H9 (cell line): ENCODE results near the gene XRCC6. TPM values are rescaled to one million over a fixed set of nuclear protein-coding genes. Genes with fewer than 3 reads are reported as not detected.

Source experiments
- DNase-seq: peaks from one replicate; pipeline ENCODE4 v3.0.0-alpha.2; 2017
- H2AFZ ChIP-seq: one replicate; pipeline ENCODE4 v1.6.1; 2013; ENCODE audit warnings: mild to moderate bottlenecking, low read length, control low read depth, moderate library complexity
- H2AK5ac ChIP-seq: 2 replicates; pipeline ENCODE4 v1.6.1; 2013; ENCODE audit warnings: low read length, control low read depth, mixed read lengths; ENCODE audit not compliant: insufficient read length
- H2BK120ac ChIP-seq: one replicate; pipeline ENCODE4 v1.6.1; 2013; ENCODE audit warnings: low read depth, mild to moderate bottlenecking, low read length, control low read depth, inconsistent platforms; ENCODE audit not compliant: poor library complexity, severe bottlenecking
- H2BK12ac ChIP-seq: 2 replicates; pipeline ENCODE4 v1.6.1; 2013; ENCODE audit warnings: low read length, control low read depth, mixed read lengths, low read depth; ENCODE audit not compliant: insufficient read length
- H2BK15ac ChIP-seq: 2 replicates; pipeline ENCODE4 v1.6.1; 2013; ENCODE audit warnings: low read depth, low read length, control low read depth
- H2BK20ac ChIP-seq: one replicate; pipeline ENCODE4 v1.6.1; 2013; ENCODE audit warnings: low read depth, mild to moderate bottlenecking, low read length, control low read depth, inconsistent platforms; ENCODE audit not compliant: poor library complexity, severe bottlenecking
- H2BK5ac ChIP-seq: 2 replicates; pipeline ENCODE4 v1.6.1; 2013; ENCODE audit warnings: low read length, control low read depth, mixed read lengths; ENCODE audit not compliant: insufficient read length
- H3K14ac ChIP-seq: 2 replicates; pipeline ENCODE4 v1.6.1; 2013; ENCODE audit warnings: low read length, control low read depth; ENCODE audit not compliant: insufficient read depth
- H3K18ac ChIP-seq: 2 replicates; pipeline ENCODE4 v1.6.1; 2013; ENCODE audit warnings: low read depth, mild to moderate bottlenecking, mixed read lengths, low read length, control low read depth; ENCODE audit not compliant: insufficient read length
- H3K23ac ChIP-seq: 2 replicates; pipeline ENCODE4 v1.6.1; 2013; ENCODE audit warnings: low read length, control low read depth, mixed read lengths, low read depth; ENCODE audit not compliant: insufficient read length
- H3K23me2 ChIP-seq: 2 replicates; pipeline ENCODE4 v1.6.1; 2013; ENCODE audit warnings: low read depth, mild to moderate bottlenecking, mixed read lengths, low read length, control low read depth; ENCODE audit not compliant: insufficient read length, poor library complexity, severe bottlenecking
- H3K27ac ChIP-seq: 2 replicates; pipeline ENCODE4 v1.5.1; 2013; ENCODE audit warnings: low read length, control low read depth, mixed read lengths, low read depth; ENCODE audit not compliant: insufficient read length
- H3K27me3 ChIP-seq: 2 replicates; pipeline ENCODE4 v1.6.1; 2013; ENCODE audit warnings: low read length, control low read depth, inconsistent platforms; ENCODE audit not compliant: insufficient read depth
- H3K4ac ChIP-seq: 2 replicates; pipeline ENCODE4 v1.6.1; 2013; ENCODE audit warnings: low read depth, mild to moderate bottlenecking, control low read depth, inconsistent platforms, low read length, moderate library complexity
- H3K4me1 ChIP-seq: 2 replicates; pipeline ENCODE4 v1.6.1; 2013; ENCODE audit warnings: low read length, control low read depth, inconsistent platforms; ENCODE audit not compliant: insufficient read depth
- H3K4me2 ChIP-seq: 2 replicates; pipeline ENCODE4 v1.6.1; 2013; ENCODE audit warnings: low read length, control low read depth, mixed read lengths; ENCODE audit not compliant: insufficient read length, insufficient read depth
- H3K56ac ChIP-seq: 2 replicates; pipeline ENCODE4 v1.6.1; 2013; ENCODE audit warnings: low read depth, mild to moderate bottlenecking, mixed read lengths, low read length, control low read depth; ENCODE audit not compliant: insufficient read length
- H3K79me1 ChIP-seq: 2 replicates; pipeline ENCODE4 v1.6.1; 2013; ENCODE audit warnings: low read depth, mild to moderate bottlenecking, moderate library complexity, low read length, control low read depth, inconsistent platforms; ENCODE audit not compliant: insufficient read depth, poor library complexity, severe bottlenecking
- H3K79me2 ChIP-seq: 2 replicates; pipeline ENCODE4 v1.6.1; 2013; ENCODE audit warnings: low read length, control low read depth, inconsistent platforms; ENCODE audit not compliant: insufficient read depth
- H3K9ac ChIP-seq: 2 replicates; pipeline ENCODE4 v1.6.1; 2013; ENCODE audit warnings: low read length, control low read depth, mixed read lengths; ENCODE audit not compliant: insufficient read length; ENCODE audit errors: extremely low read depth
- H3K9me3 ChIP-seq: one replicate; pipeline ENCODE4 v1.6.1; 2013; ENCODE audit warnings: low read depth, low read length, inconsistent platforms; ENCODE audit not compliant: control insufficient read depth
- H3T11ph ChIP-seq: one replicate; pipeline ENCODE4 v1.6.1; 2013; ENCODE audit warnings: mild to moderate bottlenecking, low read length, control low read depth, inconsistent platforms
- H4K20me1 ChIP-seq: one replicate; pipeline ENCODE4 v1.6.1; 2013; ENCODE audit not compliant: control insufficient read depth, insufficient read length, insufficient read depth
- H4K5ac ChIP-seq: 2 replicates; pipeline ENCODE4 v1.6.1; 2013; ENCODE audit warnings: low read depth, mild to moderate bottlenecking, mixed read lengths, low read length, control low read depth; ENCODE audit not compliant: insufficient read length
- H4K8ac ChIP-seq: replicated peaks from 2 replicates; pipeline ENCODE4 v1.6.1; 2013; ENCODE audit warnings: low read length, control low read depth, mixed read lengths, low read depth; ENCODE audit not compliant: insufficient read length
- H4K91ac ChIP-seq: 2 replicates; pipeline ENCODE4 v1.6.1; 2013; ENCODE audit warnings: low read depth, mild to moderate bottlenecking, moderate library complexity, mixed read lengths, low read length, control low read depth; ENCODE audit not compliant: insufficient read length
- H3K27ac Mint-ChIP-seq, 3 experiments: 2 replicates in 2 of 3; 3 replicates in 1 of 3; pipeline ENCODE4 v1.8.0; 2020 to 2021; ENCODE audit warnings: mixed read lengths in 3 of 3, mild to moderate bottlenecking in 1 of 3, moderate library complexity in 1 of 3
- H3K27me3 Mint-ChIP-seq: 2 replicates; pipeline ENCODE4 v1.8.0; 2021; ENCODE audit warnings: low read depth, mild to moderate bottlenecking, moderate library complexity, mixed read lengths
- H3K36me3 Mint-ChIP-seq, 3 experiments: 2 replicates in 2 of 3; 3 replicates in 1 of 3; pipeline ENCODE4 v1.8.0; 2020 to 2021; ENCODE audit warnings: low read depth in 3 of 3, mixed read lengths in 3 of 3; ENCODE audit not compliant: insufficient read depth in 1 of 3
- H3K4me1 Mint-ChIP-seq, 2 experiments: 2 replicates each; pipeline ENCODE4 v1.8.0; 2020; ENCODE audit warnings: mixed read lengths in 2 of 2
- H3K4me3 Mint-ChIP-seq, 2 experiments: 2 replicates in 1 of 2; 3 replicates in 1 of 2; pipeline ENCODE4 v1.8.0; 2020 to 2021; ENCODE audit warnings: mild to moderate bottlenecking in 2 of 2, mixed read lengths in 2 of 2, moderate library complexity in 1 of 2
- H3K9me3 Mint-ChIP-seq, 2 experiments: 2 replicates in 1 of 2; 3 replicates in 1 of 2; pipeline ENCODE4 v1.8.0; 2020; ENCODE audit warnings: mild to moderate bottlenecking in 2 of 2, mixed read lengths in 2 of 2, moderate library complexity in 1 of 2
- CTCF ChIP-seq: fragments of 200-600 bp; sonication (generic); conservative IDR thresholded peaks from 3 replicates; pipeline ENCODE4 v1.8.0; 2021; ENCODE audit warnings: antibody characterized with exemption, mild to moderate bottlenecking
- WGBS: extraction: QIAGEN DNeasy Blood & Tissue Kit; methylation state at CpG from one replicate; pipeline ENCODE4 v1.1.7; 2013; ENCODE audit warnings: missing lambda C conversion rate, low lambda C conversion rate, mixed read lengths; ENCODE audit not compliant: insufficient read length; ENCODE audit errors: extremely low coverage; 5-methylcytosine and 5-hydroxymethylcytosine counted together
- total RNA-seq: library from RNA; stranded (reverse); gene quantifications from 2 replicates; pipeline ENCODE4 v1.2.1, GENCODE V29; 2021

XRCC6 gene
- total RNA-seq, 1 experiment from 2014 or later: 461 TPM

GRCh38 chr22:41638124-41638523, 17.0 kb downstream of the XRCC6 start:
- Histone ChIP-seq H3K9ac (no peak overlapping the region), H4K8ac (no peak overlapping the region), H3K4ac (no peak overlapping the region), H2BK15ac (no peak overlapping the region), H3K14ac (no peak overlapping the region), H2BK12ac (no peak overlapping the region), H4K5ac (no peak overlapping the region), H4K91ac (no peak overlapping the region), H3T11ph (no peak overlapping the region), H2BK120ac (no peak overlapping the region), H3K18ac (no peak overlapping the region), H3K27ac (no peak overlapping the region), H2AFZ (no peak overlapping the region), H2AK5ac (no peak overlapping the region), H3K56ac (no peak overlapping the region), H3K23ac (no peak overlapping the region), H4K20me1 (no peaks in the 10 kb centered on the region), H3K4me2 (no peak overlapping the region), H3K27me3 (no peaks in the 10 kb centered on the region), H3K79me2 (peaks cover 3% of the 10 kb centered on the region; the same call in 1 of the 2 replicates), H2BK20ac (no peak overlapping the region), H2BK5ac (no peak overlapping the region), H3K79me1 (peaks cover 2% of the 10 kb centered on the region), H3K23me2 (no peaks in the 10 kb centered on the region), H3K9me3 (no peaks in the 10 kb centered on the region), H3K4me1 (no peaks in the 10 kb centered on the region)
- Mint-ChIP-seq H3K27me3 (no peaks in the 10 kb centered on the region), H3K4me1 (no peaks in the 10 kb centered on the region), H3K4me3 (no peak overlapping the region), H3K27ac (no peak overlapping the region), H3K9me3 (no peaks in the 10 kb centered on the region), H3K36me3 (peaks cover 64 to 92% (median 86%) of the 10 kb centered on the region in 3 experiments)
- TF ChIP-seq CTCF: no peak
- no CpG with 5 or more reads among the region's 5 CpGs for WGBS
- no peak for DNase-seq
